ENCODE data around the gene PIGQ. TPM values are rescaled to one million over a fixed set of nuclear protein-coding genes. Genes with fewer than 3 reads are reported as not detected.

Gene PIGQ
- total RNA-seq, result 10 to 100 TPM; 24.1 to 47.7 (median 39.8) TPM
- 10 to 100 TPM in 1 of 2 donors, 1 to 10 TPM in 1; 4.3 to 36.3 TPM for polyA plus RNA-seq
- long read RNA-seq, donor 1, transcript PIGQ-210 (2 exons, 1,775 nt), result minor isoform, 8 of 90 reads
- long read RNA-seq, donor 1, transcript PIGQ-201 (10 exons, 2,846 nt), result major isoform, 9 of 90 reads
- long read RNA-seq, donor 1, transcript PIGQ-216 (1 exons, 1,046 nt), result major isoform, 9 of 90 reads
- long read RNA-seq, donor 1, partial matches to known transcripts, result 48 of 90 reads
- long read RNA-seq, donor 1, other reads (novel, unspliced or antisense), result 10 of 90 reads
- long read RNA-seq, donor 2, transcript PIGQ-216 (1 exons, 1,046 nt), result major isoform, 17 of 39 reads
- long read RNA-seq, donor 2, transcript PIGQ-210 (2 exons, 1,775 nt), result minor isoform, 14 of 39 reads
- long read RNA-seq, donor 2, partial matches to known transcripts, result 0 of 39 reads
- long read RNA-seq, donor 2, other reads (novel, unspliced or antisense), result 0 of 39 reads
- long read RNA-seq, donor 3, transcript PIGQ-201 (10 exons, 2,846 nt), result minor isoform, 9 of 95 reads
- long read RNA-seq, donor 3, transcript PIGQ-203 (11 exons, 3,006 nt), result major isoform, 31 of 95 reads
- long read RNA-seq, donor 3, partial matches to known transcripts, result 17 of 95 reads
- long read RNA-seq, donor 3, other reads (novel, unspliced or antisense), result 27 of 95 reads

- peak within 1 kb of the TSS; percentile 61 for H3K4me3 ChIP-seq
- peaks cover 42% of the 10 kb centered on the region for H3K4me1 ChIP-seq (ENCODE audit: insufficient read depth)
- H3K27ac ChIP-seq, result peak within 1 kb of the TSS; percentile 62 to 89
- peak; percentile 80 to 87 (median 83) for DNase-seq
- intact Hi-C loops (cut with DNase I), result loop anchor here in 1 of 4 donors (5.0 kb wide), 1 partner anchor 98 kb away; the partner anchor contains the start of gene RHOT2
- no peaks in the 10 kb centered on the region for H3K27me3 ChIP-seq
- TF ChIP-seq POLR2A (IDR thresholded peaks at IDR 0.05), result no peak
- no peak for TF ChIP-seq EP300 (IDR thresholded peaks at IDR 0.05)
- TF ChIP-seq CTCF (IDR thresholded peaks at IDR 0.05), result no peak
- H3K36me3 ChIP-seq, result no peaks in the 10 kb centered on the region
- 1% methylated on average over 36 to 87 of the region's 87 CpGs for WGBS, 3 donors
- H3K9me3 ChIP-seq, result no peaks in the 10 kb centered on the region
Observed at GRCh38 chr16:569445-570254, at the start of gene PIGQ. TSS of gene PIGQ (plus strand) at chr16:569968. CDS start at chr16:574075, 4,107 bp downstream.

GRCh38 chr16:520847-521246, 48.9 kb upstream of the PIGQ start:
- Histone ChIP-seq H3K4me1 (ENCODE audit: insufficient read depth) (peaks cover 1% of the 10 kb centered on the region), H3K36me3 (no peaks in the 10 kb centered on the region), H3K27ac (no peak overlapping the region), H3K4me3 (no peak overlapping the region), H3K9me3 (no peaks in the 10 kb centered on the region), H3K27me3 (no peaks in the 10 kb centered on the region)
- intact Hi-C loops (cut with DNase I), result loop anchor here in 1 of 4 donors (10.0 kb wide), 1 partner anchor 1164 kb away; no protein-coding TSS in a partner anchor
- peak in 2 of 5 donors; percentile 21 to 25 for DNase-seq
- 88 to 97% (median 91%) methylated on average over 13 of the region's 13 CpGs for WGBS, 3 donors
- no peak for TF ChIP-seq CTCF (IDR thresholded peaks at IDR 0.05)
- TF ChIP-seq POLR2A (IDR thresholded peaks at IDR 0.05), result no peak
- no peak for TF ChIP-seq EP300 (IDR thresholded peaks at IDR 0.05)

- no peak overlapping the region for H3K27ac ChIP-seq
- H3K36me3 ChIP-seq, result no peaks in the 10 kb centered on the region
- TF ChIP-seq POLR2A (IDR thresholded peaks at IDR 0.05) (no peak), CTCF (IDR thresholded peaks at IDR 0.05) (no peak), EP300 (IDR thresholded peaks at IDR 0.05) (no peak)
- intact Hi-C loops (cut with DNase I), result loop anchor here in 1 of 4 donors (10.0 kb wide), 1 partner anchor 1163 kb away; no protein-coding TSS in a partner anchor
- H3K27me3 ChIP-seq, result no peaks in the 10 kb centered on the region
- peaks cover 6% of the 10 kb centered on the region for H3K4me1 ChIP-seq (ENCODE audit: insufficient read depth)
- no peaks in the 10 kb centered on the region for H3K9me3 ChIP-seq
- peak in 1 of 5 donors; percentile 35 for DNase-seq
- WGBS, 3 donors, result 77 to 82% (median 81%) methylated on average over 33 to 34 of the region's 34 CpGs
- no peak overlapping the region for H3K4me3 ChIP-seq
Observed at GRCh38 chr16:521381-522210, 48.2 kb upstream of the PIGQ start.

Data from ovary (tissue), 10 donors.